HepG2 (cell line): ENCODE measurements around the gene GNAL. TPM values are rescaled to one million over a fixed set of nuclear protein-coding genes. Genes with fewer than 3 reads are reported as not detected.
A peak's percentile ranks its signal among the peaks of the same experiment; 100 is the strongest.

Experiments
- ATF1 ChIP-seq: IDR thresholded peaks from 2 replicates; pipeline ENCODE4 v1.6.1; 2016; ENCODE audit warnings: mild to moderate bottlenecking, control low read depth
- ATF4 ChIP-seq, 2 experiments: fragments of 450-650 bp in 1 of 2; sonication (generic) in 1 of 2; formaldehyde crosslinking; IDR thresholded peaks; 2 replicates each; pipeline versions ENCODE4 v1.5.0 to v1.8.0; 2020 to 2022; ENCODE audit warnings: mild to moderate bottlenecking in 1 of 2, missing genetic modification reagents in 1 of 2
- CAMTA2 ChIP-seq: sonication (generic); formaldehyde crosslinking; IDR thresholded peaks from 2 replicates; pipeline ENCODE4 v1.4.0; 2020; ENCODE audit warnings: mild to moderate bottlenecking, missing genetic modification reagents, borderline replicate concordance
- CENPX ChIP-seq: sonication (generic); formaldehyde crosslinking; IDR thresholded peaks from 2 replicates; pipeline ENCODE4 v1.9.0; 2021; ENCODE audit warnings: mild to moderate bottlenecking, missing genetic modification reagents, moderate library complexity
- CSRNP1 ChIP-seq: sonication (generic); formaldehyde crosslinking; IDR thresholded peaks from 2 replicates; pipeline ENCODE4 v1.8.1; 2023; ENCODE audit warnings: mild to moderate bottlenecking, missing genetic modification reagents
- DMAP1 ChIP-seq: IDR thresholded peaks from 2 replicates; pipeline ENCODE4 v1.6.1; 2016
- FOSL1 ChIP-seq: sonication (generic); formaldehyde crosslinking; IDR thresholded peaks from 2 replicates; pipeline ENCODE4 v1.9.0; 2021; ENCODE audit warnings: missing genetic modification reagents, borderline replicate concordance
- GABPB1 ChIP-seq: IDR thresholded peaks from 2 replicates; pipeline ENCODE4 v1.6.1; 2016; ENCODE audit warnings: mild to moderate bottlenecking, missing genetic modification reagents, moderate library complexity, missing compliant biosample characterization
- HINFP ChIP-seq: sonication (generic); formaldehyde crosslinking; IDR thresholded peaks from 2 replicates; pipeline ENCODE4 v1.4.0; 2020; ENCODE audit warnings: low read depth, mild to moderate bottlenecking, missing genetic modification reagents
- HOMEZ ChIP-seq: IDR thresholded peaks from 2 replicates; pipeline ENCODE4 v1.6.1; 2016; ENCODE audit warnings: low read depth
- MXI1 ChIP-seq: IDR thresholded peaks from 3 replicates; pipeline ENCODE4 v1.6.1; 2012; ENCODE audit warnings: low read depth, low read length, inconsistent platforms, borderline replicate concordance
- RARG ChIP-seq: sonication (generic); formaldehyde crosslinking; IDR thresholded peaks from 2 replicates; pipeline ENCODE4 v1.4.0; 2020; ENCODE audit warnings: low read depth, mild to moderate bottlenecking, missing genetic modification reagents
- RFXAP ChIP-seq: sonication (generic); formaldehyde crosslinking; IDR thresholded peaks from 2 replicates; pipeline ENCODE4 v1.4.0; 2020; ENCODE audit warnings: missing genetic modification reagents, borderline replicate concordance
- TFE3 ChIP-seq: IDR thresholded peaks from 2 replicates; pipeline ENCODE4 v1.6.1; 2016
- THAP7 ChIP-seq: sonication (generic); formaldehyde crosslinking; IDR thresholded peaks from 2 replicates; pipeline ENCODE4 v1.8.1; 2023; ENCODE audit warnings: mild to moderate bottlenecking, missing genetic modification reagents
- TRIM24 ChIP-seq: sonication (generic); formaldehyde crosslinking; IDR thresholded peaks from 2 replicates; pipeline ENCODE4 v1.8.0; 2022; ENCODE audit warnings: mild to moderate bottlenecking, missing genetic modification reagents
- ZNF225 ChIP-seq: sonication (generic); formaldehyde crosslinking; IDR thresholded peaks from 2 replicates; pipeline ENCODE4 v1.4.0; 2020; ENCODE audit warnings: mild to moderate bottlenecking, missing genetic modification reagents
- ZNF256 ChIP-seq: sonication (generic); formaldehyde crosslinking; conservative IDR thresholded peaks from 2 replicates; pipeline ENCODE4 v1.4.0; 2020; ENCODE audit warnings: missing genetic modification reagents
- ZNF496 ChIP-seq: sonication (generic); formaldehyde crosslinking; IDR thresholded peaks from 2 replicates; pipeline ENCODE4 v1.8.1; 2023; ENCODE audit warnings: mild to moderate bottlenecking, moderate library complexity, missing genetic modification reagents; ENCODE audit not compliant: insufficient replicate concordance
- ZNF580 ChIP-seq: IDR thresholded peaks from 2 replicates; pipeline ENCODE4 v1.6.1; 2016; ENCODE audit warnings: low read depth, borderline replicate concordance
- ZNF629 ChIP-seq: sonication (generic); formaldehyde crosslinking; conservative IDR thresholded peaks from 2 replicates; pipeline ENCODE4 v1.5.0; 2020; ENCODE audit warnings: missing genetic modification reagents
- polyA plus RNA-seq, 8 experiments: library from polyadenylated mRNA; depleted of rRNA in 3 of 8; stranded (reverse) in 7 of 8; unstranded in 1 of 8; fragments of >200 nt; fragmentation: Illumina TruSeq in 4 of 8; extraction: Trizol in 4 of 8; gene quantifications; 2 replicates each; pipeline versions ENCODE4 v1.2.1 to v1.2.3, GENCODE V29; 2011 to 2016; ENCODE audit warnings: low read depth in 4 of 8, missing spikeins in 1 of 8, mixed read lengths in 1 of 8; ENCODE audit not compliant: insufficient read depth in 1 of 8
- total RNA-seq, 5 experiments: library from RNA; depleted of rRNA; stranded (reverse); fragments of >200 nt; fragmentation: Illumina TruSeq; extraction: Trizol; gene quantifications; 2 replicates each; pipeline ENCODE4 v1.2.3, GENCODE V29; 2016; ENCODE audit warnings: low read depth in 1 of 5

Gene GNAL
- total and polyA plus RNA-seq, 2 of the 13 experiments (the other 11 are each of a cell fraction or from before 2014, with no cell fraction given) = 0.87 to 1.4 TPM

- TF ChIP-seq CSRNP1 (CRISPR knock-in tag) (no peak; the same call in 1 of the 2 replicates), ZNF580 (peak; percentile 85), RFXAP (CRISPR knock-in tag) (peak; percentile 68), CENPX (CRISPR knock-in tag) (no peak), HOMEZ (CRISPR knock-in tag) (peak; percentile 17; the same call in 1 of the 2 replicates), TFE3 (CRISPR knock-in tag) (peak; percentile 61; the same call in 1 of the 2 replicates), ZNF496 (CRISPR knock-in tag) (no peak), ZNF256 (CRISPR knock-in tag) (no peak), CAMTA2 (CRISPR knock-in tag) (peak; percentile 20; the same call in 1 of the 2 replicates), ZNF225 (CRISPR knock-in tag) (0 out of 2 replicates have a peak, but pooled peaks have one; percentile 48), ZNF629 (CRISPR knock-in tag) (no peak), DMAP1 (CRISPR knock-in tag) (peak; percentile 38; the same call in 1 of the 2 replicates), TRIM24 (CRISPR knock-in tag) (no peak), RARG (CRISPR knock-in tag) (0 out of 2 replicates have a peak, but pooled peaks have one; percentile 50), HINFP (peak; percentile 80), ATF4 (CRISPR knock-in tag; IDR thresholded peaks at IDR 0.05) (0 out of 4 replicates have a peak, but pooled peaks of 1 of the 2 experiments have one; percentile 76), ATF1 (peak; percentile 99), MXI1 (peak; percentile 84; the same call in 1 of the 3 replicates), THAP7 (no peak), GABPB1 (CRISPR knock-in tag) (peak; percentile 95), FOSL1 (CRISPR knock-in tag) (no peak)
These were observed 162.2 kb downstream of the GNAL start, which contains the start of gene CHMP1B (continued) for GRCh38 chr18:11851146-11851805.
